Glomerular endothelial cell (primary cell): Measurements from ENCODE around the gene RALB. TPM values are rescaled to one million over a fixed set of nuclear protein-coding genes. Genes with fewer than 3 reads are reported as not detected.
A peak's percentile ranks its signal among the peaks of the same experiment; 100 is the strongest.
"Not testable (repeated sequence)": the region's sequence is repeated elsewhere in the genome, so short reads cannot be mapped to it uniquely, and the experiment has no call there.

Experiments
- DNase-seq: peaks from one replicate; pipeline ENCODE4 v3.0.0-alpha.2; 2011; ENCODE audit warnings: low read depth, low spot score; ENCODE audit errors: extremely low read depth
- total RNA-seq: library from RNA; depleted of rRNA; stranded (reverse); fragments of >200 nt; gene quantifications from 2 replicates; pipeline ENCODE4 v1.2.3, GENCODE V29; 2015

Gene RALB
- total RNA-seq, 1 donor from 2014 or later, result 132 TPM

- DNase-seq, result no peak
Observed at GRCh38 chr2:120224735-120225548, 27.7 kb upstream of the RALB start.

GRCh38 chr2:120225549-120226065 lies 27.0 kb upstream of the RALB start:
- DNase-seq, result no peak

GRCh38 chr2:120226316-120226715 lies 26.3 kb upstream of the RALB start:
- DNase-seq, result no peak

GRCh38 chr2:120227111-120227991 lies 25.3 kb upstream of the RALB start:
- no peak for DNase-seq

- no peak for DNase-seq
Observed at GRCh38 chr2:120228503-120228902, 24.1 kb upstream of the RALB start.

- DNase-seq, result no peak
Observed at GRCh38 chr2:120229341-120229740, 23.3 kb upstream of the RALB start.

GRCh38 chr2:120230515-120231471 lies 21.9 kb upstream of the RALB start:
- DNase-seq, result no peak

GRCh38 chr2:120231564-120231973 lies 21.1 kb upstream of the RALB start:
- no peak for DNase-seq

GRCh38 chr2:120231974-120232635 lies 20.5 kb upstream of the RALB start:
- no peak for DNase-seq

GRCh38 chr2:120233292-120233691 lies 19.4 kb upstream of the RALB start:
- no peak for DNase-seq

GRCh38 chr2:120235158-120235557 lies 17.5 kb upstream of the RALB start:
- not testable (repeated sequence) for DNase-seq

- DNase-seq, result no peak
Observed at GRCh38 chr2:120235681-120236080, 17.0 kb upstream of the RALB start.

GRCh38 chr2:120236316-120236715 lies 16.3 kb upstream of the RALB start:
- DNase-seq, result no peak

GRCh38 chr2:120236791-120237190 lies 15.9 kb upstream of the RALB start:
- DNase-seq, result no peak

- DNase-seq, result no peak
Observed at GRCh38 chr2:120237491-120237902, 15.2 kb upstream of the RALB start.

- DNase-seq, result no peak
Observed at GRCh38 chr2:120238728-120239487, 13.7 kb upstream of the RALB start.

- peak; percentile 96 for DNase-seq
Observed at GRCh38 chr2:120239488-120240287, 13.0 kb upstream of the RALB start.

- DNase-seq, result no peak
Observed at GRCh38 chr2:120240901-120241429, 11.7 kb upstream of the RALB start.
